ENCODE results near the gene PPARD.
"Not testable (repeated sequence)": the region's sequence is repeated elsewhere in the genome, so short reads cannot be mapped to it uniquely, and the experiment has no call there.

PPARD gene

DNA sequence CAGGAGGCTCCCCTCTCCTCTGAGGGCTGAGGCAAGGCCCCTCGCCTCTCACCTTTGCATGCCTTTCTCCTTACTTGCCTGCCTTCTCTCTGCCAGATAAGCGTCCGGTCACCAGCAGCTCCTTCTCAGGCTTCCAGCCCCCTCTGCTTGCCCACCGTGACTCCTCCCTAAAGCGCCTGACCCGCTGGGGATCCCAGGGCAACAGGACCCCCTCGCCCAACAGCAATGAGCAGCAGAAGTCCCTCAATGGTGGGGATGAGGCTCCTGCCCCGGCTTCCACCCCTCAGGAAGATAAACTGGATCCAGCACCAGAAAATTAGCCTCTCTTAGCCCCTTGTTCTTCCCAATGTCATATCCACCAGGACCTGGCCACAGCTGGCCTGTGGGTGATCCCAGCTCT lies 21.3 kb upstream of the PPARD start:
- DNase-seq (ENCODE audit: low spot score), result no peak
- TF ChIP-seq, protein P1, sequence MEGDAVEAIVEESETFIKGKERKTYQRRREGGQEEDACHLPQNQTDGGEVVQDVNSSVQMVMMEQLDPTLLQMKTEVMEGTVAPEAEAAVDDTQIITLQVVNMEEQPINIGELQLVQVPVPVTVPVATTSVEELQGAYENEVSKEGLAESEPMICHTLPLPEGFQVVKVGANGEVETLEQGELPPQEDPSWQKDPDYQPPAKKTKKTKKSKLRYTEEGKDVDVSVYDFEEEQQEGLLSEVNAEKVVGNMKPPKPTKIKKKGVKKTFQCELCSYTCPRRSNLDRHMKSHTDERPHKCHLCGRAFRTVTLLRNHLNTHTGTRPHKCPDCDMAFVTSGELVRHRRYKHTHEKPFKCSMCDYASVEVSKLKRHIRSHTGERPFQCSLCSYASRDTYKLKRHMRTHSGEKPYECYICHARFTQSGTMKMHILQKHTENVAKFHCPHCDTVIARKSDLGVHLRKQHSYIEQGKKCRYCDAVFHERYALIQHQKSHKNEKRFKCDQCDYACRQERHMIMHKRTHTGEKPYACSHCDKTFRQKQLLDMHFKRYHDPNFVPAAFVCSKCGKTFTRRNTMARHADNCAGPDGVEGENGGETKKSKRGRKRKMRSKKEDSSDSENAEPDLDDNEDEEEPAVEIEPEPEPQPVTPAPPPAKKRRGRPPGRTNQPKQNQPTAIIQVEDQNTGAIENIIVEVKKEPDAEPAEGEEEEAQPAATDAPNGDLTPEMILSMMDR (IDR thresholded peaks at IDR 0.05; ENCODE audit: extremely low read depth, insufficient read depth, missing control alignments), result no peak
- in situ Hi-C loops (cut with MboI; ENCODE audit: low pct_unique_long_range_greater_than_20kb, low sequenced_read_pairs, unreplicated experiment), result loop anchor here (10.0 kb wide), 1 partner anchor 134 kb away; the partner anchor contains the start of gene FANCE

DNA sequence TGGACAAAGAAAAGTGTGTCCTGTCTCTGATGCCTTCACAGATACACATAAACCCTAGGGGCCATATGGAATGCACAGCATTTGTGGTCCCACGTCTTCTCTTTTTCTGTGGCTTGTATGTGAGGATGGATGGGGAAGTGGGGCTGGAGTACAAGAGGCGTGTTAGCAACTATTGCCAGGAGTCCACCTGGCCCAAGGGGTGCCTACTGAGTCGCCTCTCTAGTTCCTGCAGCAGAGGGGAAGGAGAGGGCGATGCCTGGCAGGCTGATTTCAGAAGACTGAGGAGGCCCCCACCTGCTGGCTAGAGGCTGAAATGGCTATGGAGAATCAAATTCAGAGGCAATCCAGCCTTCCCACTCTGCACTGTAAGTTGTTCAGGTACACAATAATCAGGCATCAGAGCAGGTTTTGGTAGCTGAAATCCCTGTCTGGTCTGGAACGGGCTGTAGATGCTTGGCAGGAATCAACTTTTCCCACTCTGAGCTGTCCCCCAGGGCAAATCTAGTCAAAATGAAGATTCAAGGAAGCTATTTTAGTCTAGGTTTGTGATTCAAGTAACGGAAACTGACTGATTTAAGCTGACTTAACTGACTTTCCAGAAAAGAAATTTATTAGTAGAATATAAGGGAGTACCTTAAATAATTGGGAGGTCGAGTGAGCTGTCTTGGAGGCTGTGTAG lies 14.9 kb upstream of the PPARD start:
- TF ChIP-seq, protein P1 (IDR thresholded peaks at IDR 0.05; ENCODE audit: extremely low read depth, insufficient read depth, missing control alignments), result peak; percentile 74
- in situ Hi-C loops (cut with MboI; ENCODE audit: low pct_unique_long_range_greater_than_20kb, low sequenced_read_pairs, unreplicated experiment), result loop anchor here (10.0 kb wide), 1 partner anchor 127 kb away; the partner anchor contains the start of gene FANCE
- peak; percentile 79 for DNase-seq (ENCODE audit: low spot score)

DNA sequence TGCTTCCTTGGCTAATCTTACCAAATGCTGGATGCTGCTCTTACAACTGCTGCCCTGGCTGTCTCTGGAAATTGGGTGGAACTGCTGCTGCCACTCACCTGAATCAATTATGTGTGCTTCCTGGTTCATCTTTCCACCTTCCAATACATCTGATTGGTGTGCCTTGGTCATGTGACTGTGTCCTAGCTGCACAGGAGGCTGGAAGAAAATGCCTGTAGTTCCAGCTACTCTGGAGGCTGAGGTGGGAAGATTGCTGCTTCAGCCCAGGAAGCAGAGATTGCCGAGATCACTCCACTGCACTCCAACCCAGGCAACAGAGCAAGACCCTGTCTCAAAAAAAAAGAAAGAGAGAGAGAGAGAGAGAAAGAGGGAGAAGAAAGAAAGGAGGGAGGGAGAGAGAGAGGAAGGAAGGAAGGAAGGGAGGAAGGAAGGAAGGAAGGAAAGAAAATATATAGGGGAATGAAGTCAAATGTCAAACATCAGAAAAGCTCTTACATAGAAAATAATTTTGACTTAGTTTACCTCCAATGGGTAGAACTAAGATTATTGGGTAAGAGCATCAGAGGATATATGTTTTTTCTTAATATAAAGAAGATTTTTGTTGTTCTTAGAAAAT lies 14.1 kb upstream of the PPARD start:
- TF ChIP-seq, protein P1 (IDR thresholded peaks at IDR 0.05; ENCODE audit: extremely low read depth, insufficient read depth, missing control alignments), result no peak
- DNase-seq (ENCODE audit: low spot score), result no peak
- in situ Hi-C loops (cut with MboI; ENCODE audit: low pct_unique_long_range_greater_than_20kb, low sequenced_read_pairs, unreplicated experiment), result loop anchor here (10.0 kb wide), 1 partner anchor 127 kb away; the partner anchor contains the start of gene FANCE

DNA sequence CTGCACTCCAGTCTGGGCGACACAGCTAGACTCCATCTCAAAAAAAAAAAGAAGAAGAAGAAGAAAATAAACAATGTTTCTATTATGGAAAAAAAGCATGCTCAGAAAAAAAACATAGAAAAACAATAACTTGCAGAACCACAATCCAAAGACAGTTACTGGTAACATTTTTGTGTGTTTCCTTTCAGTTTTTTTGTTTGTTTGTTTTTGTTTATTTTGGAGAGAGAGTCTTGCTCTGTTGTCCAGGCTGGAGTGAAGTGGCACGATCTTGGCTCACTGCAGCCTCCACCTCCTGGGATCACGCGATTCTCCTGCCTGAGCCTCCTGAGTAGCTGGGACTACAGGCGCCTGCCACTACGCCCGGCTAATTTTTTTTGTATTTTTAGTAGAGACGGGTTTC lies 13.4 kb upstream of the PPARD start:
- DNase-seq (ENCODE audit: low spot score), result not testable (repeated sequence)
- in situ Hi-C loops (cut with MboI; ENCODE audit: low pct_unique_long_range_greater_than_20kb, low sequenced_read_pairs, unreplicated experiment), result loop anchor here (10.0 kb wide), 1 partner anchor 126 kb away; the partner anchor contains the start of gene FANCE

DNA sequence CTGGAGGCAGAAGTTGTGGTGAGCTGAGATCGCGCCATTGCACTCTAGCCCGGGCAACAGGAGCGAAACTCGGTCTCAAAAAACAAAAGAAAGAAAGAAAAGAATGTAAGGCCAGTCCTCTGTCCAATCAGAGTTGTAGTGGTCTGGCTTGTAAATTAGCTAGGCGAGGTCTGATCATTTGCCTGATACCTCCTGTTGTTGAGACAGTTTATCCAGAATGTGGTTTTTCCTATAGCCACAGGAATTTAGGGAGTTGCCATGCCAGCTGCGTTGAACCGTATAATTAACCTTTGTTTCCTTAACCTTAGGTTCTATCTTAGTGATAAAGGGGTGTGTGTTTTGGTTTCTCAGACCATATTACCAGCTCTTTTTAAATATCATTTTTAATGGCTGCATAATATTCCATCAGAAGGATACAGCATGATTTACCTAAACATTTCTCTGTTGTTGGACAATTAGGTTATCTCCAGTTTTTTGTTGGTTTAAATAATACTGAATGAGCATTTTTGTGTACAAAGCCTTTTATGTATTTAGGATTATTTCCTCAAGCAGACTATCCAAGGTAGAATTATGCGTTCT lies 11.7 kb upstream of the PPARD start:
- TF ChIP-seq, protein P1 (IDR thresholded peaks at IDR 0.05; ENCODE audit: extremely low read depth, insufficient read depth, missing control alignments), result no peak
- DNase-seq (ENCODE audit: low spot score), result no peak
- in situ Hi-C loops (cut with MboI; ENCODE audit: low pct_unique_long_range_greater_than_20kb, low sequenced_read_pairs, unreplicated experiment), result no loop called here

DNA sequence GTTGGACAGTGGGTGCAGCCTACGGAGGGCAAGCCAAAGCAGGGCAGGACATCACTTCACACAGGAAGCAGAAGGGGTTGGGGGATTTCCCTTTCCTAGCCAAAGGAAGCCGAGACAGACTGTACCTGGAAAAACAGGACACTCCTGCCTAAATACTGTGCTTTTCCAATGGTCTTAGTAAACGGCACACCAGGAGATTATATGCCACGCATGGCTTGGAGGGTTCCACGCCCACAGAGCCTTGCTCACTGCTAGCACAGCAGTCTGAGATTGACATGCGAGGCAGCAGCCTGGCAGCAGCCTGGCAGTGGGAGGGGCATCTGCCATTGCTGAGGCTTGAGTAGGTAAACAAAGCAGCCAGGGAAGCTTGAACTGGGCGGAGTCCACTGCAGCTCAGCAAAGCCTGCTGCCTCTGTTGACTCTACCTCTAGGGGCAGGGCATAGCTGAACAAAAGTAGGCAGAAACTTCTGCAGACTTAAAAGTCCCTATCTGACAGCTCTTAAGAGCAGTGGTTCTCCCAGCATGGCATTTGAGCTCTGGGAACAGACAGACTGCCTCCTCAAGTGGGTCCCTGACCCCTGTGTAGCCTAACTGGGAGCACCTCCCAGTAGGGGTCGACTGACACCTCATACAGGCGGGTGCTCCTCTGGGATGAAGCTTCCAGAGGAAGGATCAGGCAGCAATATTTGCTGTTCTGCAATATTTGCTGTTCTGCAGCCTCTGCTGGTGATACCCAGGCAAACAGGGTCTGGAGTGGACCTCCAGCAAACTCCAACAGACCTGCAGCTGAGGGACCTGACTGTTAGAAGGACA lies 10.1 kb upstream of the PPARD start:
- DNase-seq (ENCODE audit: low spot score); in situ Hi-C loops (cut with MboI; ENCODE audit: low pct_unique_long_range_greater_than_20kb, low sequenced_read_pairs, unreplicated experiment): not testable (repeated sequence)

DNA sequence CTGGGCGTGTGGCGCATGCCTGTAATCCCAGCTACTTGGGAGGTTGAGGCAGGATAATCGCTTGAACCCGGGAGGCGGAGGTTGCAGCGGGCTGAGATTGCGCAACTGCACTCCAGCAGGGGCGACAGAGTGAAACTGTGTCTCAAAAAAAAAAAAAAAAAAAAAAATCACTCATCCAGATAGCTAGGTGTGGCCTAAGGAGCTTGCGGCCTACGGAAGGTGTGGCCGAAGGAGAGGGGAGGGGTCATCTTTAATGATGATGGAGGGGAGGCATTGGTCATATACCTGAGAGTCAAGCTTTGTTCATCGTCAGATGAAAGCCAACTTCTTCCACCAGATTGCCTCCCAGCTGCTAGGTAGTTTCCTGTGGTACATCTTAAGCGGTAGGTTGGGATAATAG lies 801 bp upstream of the PPARD start:
- DNase-seq (ENCODE audit: low spot score), result peak; percentile 26
- TF ChIP-seq, protein P1 (IDR thresholded peaks at IDR 0.05; ENCODE audit: extremely low read depth, insufficient read depth, missing control alignments), result no peak
- in situ Hi-C loops (cut with MboI; ENCODE audit: low pct_unique_long_range_greater_than_20kb, low sequenced_read_pairs, unreplicated experiment), result loop anchor here (10.0 kb wide), 1 partner anchor 103 kb away; no protein-coding TSS in a partner anchor
